ENCODE results near the gene OR14K1.
"Not testable (repeated sequence)": the region's sequence is repeated elsewhere in the genome, so short reads cannot be mapped to it uniquely, and the experiment has no call there.

The OR14K1 gene, protein sequence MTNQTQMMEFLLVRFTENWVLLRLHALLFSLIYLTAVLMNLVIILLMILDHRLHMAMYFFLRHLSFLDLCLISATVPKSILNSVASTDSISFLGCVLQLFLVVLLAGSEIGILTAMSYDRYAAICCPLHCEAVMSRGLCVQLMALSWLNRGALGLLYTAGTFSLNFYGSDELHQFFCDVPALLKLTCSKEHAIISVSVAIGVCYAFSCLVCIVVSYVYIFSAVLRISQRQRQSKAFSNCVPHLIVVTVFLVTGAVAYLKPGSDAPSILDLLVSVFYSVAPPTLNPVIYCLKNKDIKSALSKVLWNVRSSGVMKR

DNA sequence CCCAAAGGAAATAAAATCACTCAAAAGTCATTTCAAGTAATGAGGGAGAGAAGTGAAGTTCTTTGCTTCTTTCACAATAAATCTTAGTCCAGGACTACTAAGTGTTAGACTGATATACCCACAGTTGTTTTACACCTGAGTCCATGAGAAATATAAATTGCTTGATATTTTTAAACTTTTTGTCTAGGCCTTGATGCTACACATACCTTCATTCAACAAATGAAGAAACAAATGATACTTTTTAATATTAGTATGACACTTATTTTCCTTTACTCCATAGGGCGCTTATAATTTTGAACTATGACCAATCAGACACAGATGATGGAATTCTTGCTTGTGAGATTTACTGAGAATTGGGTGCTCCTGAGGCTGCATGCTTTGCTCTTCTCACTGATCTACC is at the start of gene OR14K1:
TSS of gene OR14K1 (plus strand) at position 301 of the 400 bp plus-strand sequence. CDS start at position 301, 0 bp downstream.
- DNase-seq, result no peak

DNA sequence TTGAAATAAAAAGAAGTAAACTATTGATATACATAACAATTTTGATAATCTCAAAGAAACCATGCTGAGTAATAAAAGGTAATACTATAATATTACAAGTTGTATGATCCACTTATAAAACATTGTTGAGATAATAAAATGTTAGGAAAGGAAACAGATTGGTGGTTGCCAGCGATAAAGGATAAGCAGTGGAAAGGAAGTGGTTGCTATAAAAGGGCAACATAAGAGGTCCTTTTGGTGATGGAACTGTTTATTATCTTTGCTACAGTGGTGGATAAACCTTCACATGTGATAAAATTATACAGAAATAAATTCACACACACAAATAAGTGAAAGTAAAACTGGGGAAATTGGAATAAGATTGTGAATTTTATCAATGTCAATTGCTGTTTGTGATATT is 37.1 kb upstream of the OR14K1 start:
- no peak for DNase-seq

DNA sequence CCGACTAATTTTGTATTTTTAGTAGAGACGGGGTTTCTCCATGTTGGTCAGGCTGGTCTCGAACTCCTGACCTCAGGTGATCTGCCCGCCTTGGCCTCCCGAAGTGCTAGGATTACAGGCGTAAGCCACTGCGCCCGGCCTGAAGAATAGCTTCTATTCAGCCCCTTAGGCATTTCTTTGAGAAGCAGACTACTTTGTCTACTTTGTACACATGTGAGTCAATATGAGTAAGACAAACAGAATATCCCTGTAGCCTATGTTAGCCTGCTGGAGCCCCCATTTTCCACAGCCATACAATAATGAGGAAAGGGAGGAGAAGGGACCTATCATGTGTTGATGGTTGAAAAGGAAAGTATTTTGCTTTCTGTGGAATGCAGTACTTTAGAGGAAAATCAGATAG is 27.7 kb upstream of the OR14K1 start:
- not testable (repeated sequence) for DNase-seq

DNA sequence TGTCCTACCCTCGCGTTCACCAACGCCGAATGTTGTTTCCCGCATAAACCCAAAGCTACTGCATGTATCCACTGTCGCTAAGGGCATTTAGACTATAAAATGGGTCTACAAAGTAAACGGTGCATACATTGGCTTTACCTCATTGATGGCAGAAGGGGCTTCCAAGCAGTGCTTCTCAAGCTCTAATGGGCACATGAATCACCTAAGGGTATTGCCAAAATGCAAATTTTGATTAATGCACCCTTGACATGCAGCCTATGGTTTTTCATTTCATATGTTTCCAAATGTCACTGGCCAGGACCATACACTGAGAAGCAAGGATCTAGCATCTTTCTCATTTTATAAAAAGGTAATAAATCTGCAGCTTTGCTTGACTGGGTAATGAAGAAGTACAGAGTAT is 24.7 kb upstream of the OR14K1 start:
- DNase-seq, result no peak

DNA sequence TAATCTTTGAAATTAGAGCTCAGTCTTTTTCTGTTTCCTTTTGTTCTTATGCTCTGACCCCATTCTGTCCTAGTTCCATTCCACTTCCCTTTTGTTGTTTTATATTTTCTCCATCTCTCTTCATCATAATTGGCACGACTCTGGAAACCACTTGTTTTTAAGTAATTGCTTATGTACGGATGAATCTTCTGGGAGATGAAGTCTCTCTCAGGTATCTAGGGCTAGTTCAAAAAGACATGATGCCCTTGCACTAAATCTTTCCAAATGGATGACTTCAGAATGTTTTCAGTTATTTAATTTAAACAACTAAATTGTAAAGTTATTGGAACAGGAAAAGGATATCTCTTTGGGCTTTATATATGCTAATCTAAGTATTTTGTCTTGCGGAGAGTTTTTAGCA is 21.9 kb upstream of the OR14K1 start, which contains the start of gene OR6F1:
TSS of gene OR6F1 (minus strand) at position 101 of the 400 bp plus-strand sequence. CDS start 3,891 bp downstream, outside the sequence.
- no peak for DNase-seq

DNA sequence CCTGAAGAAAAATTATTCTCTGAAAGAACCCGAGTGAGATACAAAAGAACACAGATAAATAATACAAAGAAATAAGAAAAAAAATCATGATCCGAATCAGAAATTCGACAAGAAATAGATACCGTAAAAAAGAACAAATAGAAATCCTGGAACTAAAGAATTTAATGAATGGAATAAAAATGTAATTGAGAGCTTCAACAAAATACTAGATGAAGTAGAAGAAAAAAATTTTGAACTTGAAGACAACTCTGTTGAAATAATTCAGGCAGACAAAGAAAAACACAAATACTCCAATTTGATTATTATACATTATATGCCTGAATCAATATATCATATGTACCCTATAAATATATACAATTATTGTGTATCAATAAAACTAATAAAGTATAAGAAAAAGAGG is 17.2 kb upstream of the OR14K1 start:
- DNase-seq, result no peak

DNA sequence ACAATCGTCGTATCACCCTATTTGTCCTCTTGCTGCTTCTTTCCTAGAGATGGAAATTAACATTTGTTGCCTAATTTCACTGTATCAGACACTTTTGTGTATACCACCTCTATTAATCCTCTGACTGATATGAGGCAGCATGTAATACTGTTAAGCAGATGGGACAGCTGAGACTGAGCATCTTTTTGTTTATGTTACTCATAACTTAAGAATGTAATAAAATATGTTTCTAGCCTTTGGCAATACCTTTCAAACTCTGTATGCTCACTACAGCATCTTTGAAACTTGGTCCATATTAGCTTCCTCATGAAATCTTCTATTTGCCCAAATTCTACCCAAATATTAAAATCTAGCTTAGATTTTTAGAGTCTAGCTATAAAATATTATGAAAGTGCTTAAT is 2.3 kb downstream of the OR14K1 start:
- no peak for DNase-seq

DNA sequence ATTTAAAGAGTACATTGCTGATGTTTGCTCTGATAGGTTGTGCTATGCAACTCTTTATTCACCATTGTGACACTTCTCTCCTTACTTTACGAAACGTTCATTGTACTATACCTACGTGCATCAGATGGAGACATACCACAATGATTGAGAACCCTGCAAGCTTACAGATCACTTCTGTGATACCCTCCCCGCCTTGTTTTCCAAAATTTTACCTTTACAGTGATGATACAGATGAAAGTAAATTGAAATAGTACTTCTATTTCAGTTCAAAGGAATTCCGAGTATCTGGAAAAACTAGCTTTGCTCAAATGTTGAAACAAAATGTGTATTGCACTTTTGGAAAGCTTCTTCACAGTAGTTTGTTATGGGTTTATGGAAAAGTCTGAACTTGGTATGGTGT is 3.3 kb downstream of the OR14K1 start:
- no peak for DNase-seq

DNA sequence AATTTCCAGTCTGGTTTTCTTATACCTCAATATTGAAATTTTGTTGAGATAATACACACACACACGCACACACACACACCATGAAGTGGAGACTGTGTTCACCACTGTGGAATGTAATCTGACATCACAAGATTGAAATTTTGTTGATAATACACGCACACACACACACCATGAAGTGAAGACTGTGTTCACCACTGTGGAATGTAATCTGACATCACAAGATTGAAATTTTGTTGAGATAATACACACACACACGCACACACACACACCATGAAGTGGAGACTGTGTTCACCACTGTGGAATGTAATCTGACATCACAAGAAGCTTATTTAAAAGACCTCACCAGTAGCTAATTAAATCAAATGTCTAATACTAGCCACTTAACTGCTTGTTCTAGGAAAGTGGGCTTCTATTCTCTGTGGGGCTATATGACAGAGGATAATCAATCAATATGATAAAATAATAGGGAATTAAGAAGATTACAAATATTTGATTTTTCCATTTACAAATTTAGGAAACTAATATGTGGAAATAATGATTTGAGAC is 3.9 kb downstream of the OR14K1 start:
- DNase-seq, result not testable (repeated sequence)

DNA sequence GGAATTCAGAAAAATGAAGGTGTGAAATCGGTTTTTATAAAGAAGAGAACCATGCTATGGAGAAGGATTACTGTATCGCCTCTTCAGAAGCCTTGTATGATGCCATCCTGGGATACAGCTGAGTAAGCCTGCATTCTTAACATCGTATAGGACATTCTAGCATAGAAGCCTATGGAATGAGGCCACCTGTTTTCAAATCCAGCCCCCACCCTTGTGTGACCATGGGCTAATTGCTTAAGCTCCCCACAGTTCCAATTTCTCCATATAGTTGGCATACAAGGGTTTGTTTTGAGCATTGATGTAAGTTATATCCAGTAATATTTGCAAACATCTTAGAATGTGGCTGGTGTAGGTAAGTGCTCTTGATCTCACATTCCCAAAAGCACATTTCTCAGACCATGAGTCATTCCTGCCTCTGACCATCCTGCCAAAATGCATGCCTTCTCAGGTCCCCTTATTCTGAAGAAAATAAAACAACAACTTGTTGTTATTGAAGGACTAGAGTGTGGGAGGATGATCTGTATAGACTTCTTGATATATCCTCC is 8.0 kb downstream of the OR14K1 start:
- DNase-seq, result no peak

DNA sequence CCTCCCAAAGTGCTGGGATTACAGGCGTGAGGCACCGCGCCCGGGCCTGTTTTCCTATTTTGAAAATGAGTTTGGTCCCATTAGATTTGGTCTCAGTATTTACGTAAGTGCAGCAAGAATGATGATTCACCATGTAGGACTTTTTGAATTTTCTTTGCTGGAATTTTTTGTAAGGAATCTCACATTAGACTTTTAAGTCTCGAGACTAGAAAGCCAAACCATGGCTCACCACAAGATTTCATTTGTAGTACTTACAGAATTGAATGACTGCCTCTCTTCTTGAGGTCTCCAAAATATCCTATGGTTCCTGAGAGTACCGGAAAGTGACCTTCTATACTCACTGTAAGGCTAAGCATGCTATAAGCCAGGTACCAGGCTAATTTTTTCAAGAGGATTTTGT is 9.2 kb downstream of the OR14K1 start:
- no peak for DNase-seq

DNA sequence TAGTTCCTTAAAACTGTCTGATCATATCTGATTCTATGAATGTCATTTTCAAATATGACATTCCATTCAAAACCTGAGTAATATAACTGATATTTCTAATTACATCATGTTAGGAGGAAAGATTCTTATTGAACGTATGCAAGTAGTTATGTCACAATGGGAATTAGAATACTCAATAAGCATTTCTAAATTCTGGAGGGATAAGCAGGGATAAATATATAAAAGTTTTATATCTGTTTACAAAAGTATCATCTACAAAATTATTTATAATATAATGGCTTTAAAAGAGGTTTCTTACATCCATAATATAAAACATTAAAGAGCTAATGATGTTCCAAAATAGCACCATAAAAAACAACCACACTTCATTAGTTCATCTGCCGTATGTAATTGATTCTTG is 9.6 kb downstream of the OR14K1 start, which contains the start of gene OR14A2:
TSS of gene OR14A2 (minus strand) at position 101 of the 400 bp plus-strand sequence.
- no peak for DNase-seq

DNA sequence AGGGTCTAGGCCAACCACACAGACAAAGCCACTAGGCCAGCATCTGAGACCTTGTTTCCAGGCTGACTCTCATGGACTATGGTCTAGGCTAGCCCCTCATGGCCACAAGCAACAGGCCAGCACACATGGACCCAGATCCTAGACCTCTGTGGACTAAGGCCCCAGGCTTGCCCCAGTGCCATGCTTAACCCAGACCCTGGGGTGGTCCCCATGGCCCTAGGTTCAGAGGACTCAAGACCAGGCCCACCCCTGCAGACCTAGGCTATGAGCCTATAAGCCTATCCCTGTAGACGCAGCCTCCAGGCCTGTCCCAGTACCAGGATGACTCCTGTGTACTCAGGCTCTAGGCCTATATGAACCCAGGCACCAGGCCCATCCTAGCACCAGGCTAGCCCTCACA is 11.5 kb downstream of the OR14K1 start:
- DNase-seq, result no peak

DNA sequence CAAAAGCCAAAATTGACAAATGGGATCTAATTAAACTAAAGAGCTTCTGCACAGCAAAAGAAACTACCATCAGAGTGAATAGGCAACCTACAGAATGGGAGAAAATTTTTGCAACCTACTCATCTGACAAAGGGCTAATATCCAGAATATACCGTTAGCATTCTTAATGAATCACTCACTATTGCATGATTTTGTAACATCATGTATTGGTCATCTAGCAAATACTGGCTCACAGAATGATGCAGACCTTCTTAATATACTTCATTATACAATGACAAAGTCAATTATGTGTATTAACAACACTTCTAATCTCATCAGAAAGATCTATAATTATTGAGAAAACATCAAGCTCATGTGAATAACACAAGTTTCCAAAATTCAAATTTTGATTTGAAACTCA is 15.9 kb downstream of the OR14K1 start:
- not testable (repeated sequence) for DNase-seq

DNA sequence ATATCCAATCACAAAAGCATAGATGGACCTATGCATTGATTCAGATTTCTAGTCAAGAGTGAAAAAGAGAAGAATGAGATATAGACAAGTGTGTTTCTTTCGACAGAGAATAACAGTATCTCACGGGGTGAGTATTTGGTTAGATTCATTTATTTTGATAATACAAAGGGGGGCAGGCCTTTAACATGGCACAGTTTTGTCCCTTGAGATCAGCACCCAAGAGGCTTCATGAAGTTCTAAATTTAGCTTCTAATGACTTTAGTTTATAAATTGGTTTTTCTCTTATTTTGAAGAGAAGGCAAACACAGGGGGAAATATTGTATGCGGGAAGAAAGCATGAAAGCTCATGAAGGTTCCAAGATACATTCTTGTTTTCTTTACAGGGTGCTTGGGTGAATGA is 22.0 kb downstream of the OR14K1 start, which contains the start of gene OR1C1:
TSS of gene OR1C1 (minus strand) at position 101 of the 400 bp plus-strand sequence. CDS start 2,150 bp downstream, outside the sequence.
- DNase-seq, result no peak

DNA sequence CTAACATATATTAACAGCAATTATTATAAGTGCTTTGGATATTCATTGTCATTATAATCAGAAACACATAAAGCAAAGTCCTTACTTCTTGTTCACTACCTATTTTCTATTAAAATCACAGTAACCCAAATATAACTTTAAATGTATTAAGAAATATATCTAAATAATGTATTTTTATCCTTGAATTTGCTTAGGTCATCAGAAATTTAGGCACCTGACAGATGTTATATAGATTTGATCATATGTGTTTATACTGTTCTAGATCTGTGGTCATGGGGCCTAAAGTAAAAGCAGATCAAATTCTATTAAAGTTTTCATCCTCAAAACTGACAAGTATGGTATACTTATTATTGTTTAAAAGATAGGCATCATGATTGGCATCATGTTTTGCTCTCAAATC is 31.2 kb downstream of the OR14K1 start:
- DNase-seq, result no peak
